GM19324 (cell line): ENCODE data around the gene GPR3.
"Not testable (repeated sequence)": the region's sequence is repeated elsewhere in the genome, so short reads cannot be mapped to it uniquely, and the experiment has no call there.

Experiments used
- ATAC-seq: cut with Tn5 transposase; IDR thresholded peaks from one replicate; pipeline ENCODE4 v1.9.1; 2021; ENCODE audit warnings: mild to moderate bottlenecking, moderate library complexity; ENCODE audit not compliant: unreplicated experiment, low FRiP score

The GPR3 gene

DNA sequence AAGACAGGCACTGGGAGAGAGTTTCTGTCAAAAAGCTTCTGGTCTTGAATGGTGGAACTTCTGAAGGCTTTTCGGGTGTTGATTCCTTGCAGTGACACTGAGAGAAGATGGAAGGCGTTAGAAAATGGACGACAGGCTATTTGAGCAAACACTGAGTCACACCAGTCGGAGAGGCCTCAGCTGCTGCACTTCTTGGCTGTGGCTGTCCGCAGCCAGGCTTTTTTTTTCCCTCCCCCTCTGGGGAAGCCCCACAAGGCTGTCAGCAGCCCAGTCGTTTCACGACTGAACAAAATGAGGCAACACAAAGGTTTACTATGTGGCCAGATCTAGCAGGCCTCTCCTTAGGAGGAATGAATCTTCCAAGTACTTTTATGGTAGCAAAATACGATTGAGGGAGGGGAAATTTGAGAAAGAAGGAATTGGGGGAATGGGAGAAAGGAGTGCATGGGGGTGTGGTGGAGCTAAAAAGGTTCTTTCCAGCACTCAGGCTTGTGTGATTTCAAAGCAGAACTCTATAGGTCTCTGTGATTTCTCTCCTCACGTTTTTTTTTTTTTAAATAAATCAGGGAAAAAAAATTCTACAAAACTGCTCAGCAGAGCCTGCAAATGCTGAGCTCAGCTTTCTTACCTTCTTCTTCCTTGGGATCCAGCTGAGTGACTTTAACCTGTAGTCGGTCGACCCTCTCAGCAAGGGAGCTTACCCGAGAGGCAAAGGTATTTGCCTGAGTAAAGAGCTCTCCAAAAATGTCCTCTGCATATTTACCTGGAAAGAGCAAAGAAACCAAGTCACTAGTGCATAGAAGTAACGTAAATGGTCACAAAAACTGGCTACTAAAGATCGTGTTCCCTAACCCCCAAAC, 26.1 kb downstream of the GPR3 start:
- no peak for ATAC-seq

DNA sequence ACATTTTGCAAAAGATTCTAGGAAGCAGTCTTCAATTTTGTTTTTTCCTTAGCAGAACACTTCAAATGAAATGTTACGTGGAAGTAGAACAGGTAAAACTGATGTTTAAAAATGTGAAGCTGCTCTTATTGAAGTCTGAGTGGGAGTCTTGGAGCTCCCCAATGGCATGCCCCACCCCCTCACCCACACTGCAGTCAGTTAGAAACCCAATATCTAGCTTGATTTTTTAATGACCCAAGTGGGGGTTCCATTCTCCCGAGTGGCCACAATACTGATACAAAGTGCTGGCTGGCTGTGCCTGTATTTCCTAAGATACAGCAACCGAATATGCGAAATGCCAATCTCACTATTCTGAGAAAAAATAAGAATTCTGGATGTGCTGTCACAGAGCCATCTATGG, 31.3 kb downstream of the GPR3 start:
- no peak for ATAC-seq

DNA sequence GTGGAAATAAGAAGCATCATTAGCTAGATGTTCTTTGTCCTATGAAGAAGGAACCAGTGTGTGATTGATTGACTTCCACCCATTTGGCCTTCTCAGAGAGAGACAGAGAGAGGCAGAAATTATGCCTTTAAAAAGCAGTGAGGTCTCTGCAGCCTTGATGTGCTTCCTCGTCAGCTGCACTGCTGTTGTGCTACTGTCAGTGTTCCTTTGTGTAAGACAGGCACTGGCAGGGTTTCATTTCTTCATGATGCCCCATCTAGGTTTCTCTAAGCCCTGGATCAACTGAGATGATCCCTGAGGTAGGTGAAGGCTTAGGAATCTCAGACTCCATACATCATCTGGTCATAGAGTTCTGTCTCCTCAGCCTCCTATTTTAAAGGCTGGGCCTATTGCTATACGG, 34.9 kb downstream of the GPR3 start:
- no peak for ATAC-seq

DNA sequence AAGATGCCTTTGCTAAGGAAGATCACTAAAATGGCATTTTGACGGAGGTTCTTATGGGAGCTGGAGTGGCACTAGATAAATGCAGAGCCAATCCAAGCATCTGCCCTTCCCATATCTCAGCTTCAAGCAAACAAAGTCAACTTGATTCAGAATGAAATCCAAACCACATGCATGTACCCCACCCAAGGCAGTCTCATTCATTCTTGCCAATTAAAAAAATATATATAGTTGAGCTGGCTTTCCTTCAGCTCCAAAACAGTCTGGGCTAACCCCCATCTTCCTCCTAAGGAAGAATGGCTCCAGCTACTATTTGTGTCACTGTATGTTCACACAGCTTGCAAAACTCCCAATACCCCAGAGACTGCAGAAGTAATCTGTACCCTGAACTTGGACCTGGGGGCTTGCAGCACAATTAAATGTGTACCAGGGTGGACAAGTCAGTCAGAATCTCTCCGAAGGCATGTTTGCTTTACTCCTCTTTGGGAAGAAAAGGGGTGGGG, 35.4 kb downstream of the GPR3 start:
- ATAC-seq: no peak

DNA sequence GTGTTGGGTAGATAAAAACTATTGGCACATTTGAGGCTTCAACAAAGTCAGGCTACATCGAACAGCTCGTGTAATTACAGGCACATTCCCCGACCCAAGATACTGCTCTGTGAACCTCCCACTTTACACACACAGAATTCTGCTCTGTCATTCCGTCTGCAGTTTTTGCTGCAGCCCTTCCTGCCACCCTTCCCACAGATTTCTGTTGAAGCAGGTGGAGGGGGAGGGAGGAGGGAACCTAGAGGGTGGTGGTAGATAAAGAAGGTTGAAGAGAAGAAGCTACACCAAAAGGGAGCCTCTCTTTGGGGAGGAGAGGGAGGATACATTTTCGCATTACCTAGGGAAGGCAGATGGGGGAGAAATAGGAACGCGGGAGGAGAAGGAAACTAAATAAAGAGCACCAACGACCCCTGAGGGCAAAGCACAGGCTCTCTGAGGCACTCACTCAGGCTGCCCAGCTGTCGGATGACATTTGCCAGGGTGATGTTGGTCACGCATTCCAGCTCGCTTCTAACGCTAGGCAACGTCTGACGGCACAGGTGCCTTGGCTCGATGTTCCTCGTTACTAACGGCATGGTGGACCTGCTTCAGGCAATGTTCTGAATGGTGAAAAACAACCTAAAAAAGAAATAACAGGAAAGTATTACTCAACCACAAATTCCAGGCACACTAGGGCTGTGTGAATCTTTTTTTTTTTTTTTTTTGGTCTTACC, 36.0 kb downstream of the GPR3 start:
- no peak for ATAC-seq

DNA sequence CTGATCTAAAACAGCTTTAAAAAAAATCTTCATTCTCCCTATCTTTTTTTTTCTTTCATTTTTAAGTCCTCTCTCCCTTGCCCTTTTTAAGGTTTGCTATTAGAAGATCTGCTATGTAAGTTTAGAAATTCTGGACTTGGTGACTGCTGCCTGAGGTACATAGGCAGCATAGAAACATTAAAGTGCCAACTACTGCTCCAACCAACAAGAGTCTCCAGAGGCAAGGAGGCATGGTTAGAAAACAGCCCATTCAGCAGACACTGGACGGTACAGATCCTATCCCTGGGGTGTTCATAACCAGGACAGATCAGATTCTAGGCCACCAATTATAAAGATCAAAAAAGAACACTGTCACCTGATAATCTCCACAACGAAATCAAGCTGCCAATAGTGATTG, 36.6 kb downstream of the GPR3 start:
- ATAC-seq: no peak

DNA sequence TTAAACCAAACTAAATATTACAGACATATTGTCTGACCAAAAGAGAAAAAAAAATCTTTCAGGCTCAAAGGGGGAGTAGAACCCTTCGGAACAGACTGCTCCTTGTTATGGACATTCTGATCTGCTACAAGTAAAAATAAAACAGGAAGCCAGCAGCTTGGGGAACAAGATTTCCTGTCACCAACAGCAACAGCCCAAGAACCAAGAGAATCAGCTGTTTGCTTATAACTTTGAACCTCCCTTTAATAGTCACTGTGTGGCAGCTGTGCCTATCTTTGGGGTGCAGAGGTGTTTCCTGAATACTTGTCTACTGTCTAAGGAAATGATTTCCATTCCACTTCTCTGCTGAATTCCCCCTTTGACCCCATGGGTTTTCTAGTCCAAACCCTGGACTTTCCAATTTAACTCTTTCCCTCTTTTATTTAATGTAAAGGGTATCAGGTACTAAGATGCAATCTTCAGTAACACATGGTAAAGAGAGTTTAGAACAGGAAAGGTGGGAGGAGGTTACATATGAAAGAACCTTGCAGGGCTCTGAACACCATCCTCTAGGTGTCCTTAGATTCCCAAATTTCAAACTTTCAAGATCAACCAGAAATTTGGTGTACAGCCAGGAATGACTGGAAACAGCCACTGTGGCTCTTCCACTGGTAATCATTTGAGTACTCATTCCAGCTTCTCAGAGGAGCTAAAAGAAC, 38.6 kb downstream of the GPR3 start:
- no peak for ATAC-seq

DNA sequence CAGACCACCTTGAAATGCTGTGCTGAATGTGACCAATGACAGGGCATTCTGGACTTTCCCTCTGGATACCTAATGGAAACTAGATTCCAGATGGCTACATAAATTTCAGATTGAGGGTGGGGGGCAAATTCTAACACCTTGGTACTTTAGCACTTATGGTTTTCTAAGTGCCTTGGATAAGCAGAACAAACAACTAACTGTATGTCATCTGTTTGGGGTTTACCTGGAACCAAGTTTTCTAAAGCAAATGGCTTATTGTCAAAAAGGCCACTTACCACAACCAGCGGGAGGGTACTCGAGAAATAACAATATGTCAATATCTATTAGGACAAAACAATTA, 39.1 kb downstream of the GPR3 start:
- no peak for ATAC-seq

DNA sequence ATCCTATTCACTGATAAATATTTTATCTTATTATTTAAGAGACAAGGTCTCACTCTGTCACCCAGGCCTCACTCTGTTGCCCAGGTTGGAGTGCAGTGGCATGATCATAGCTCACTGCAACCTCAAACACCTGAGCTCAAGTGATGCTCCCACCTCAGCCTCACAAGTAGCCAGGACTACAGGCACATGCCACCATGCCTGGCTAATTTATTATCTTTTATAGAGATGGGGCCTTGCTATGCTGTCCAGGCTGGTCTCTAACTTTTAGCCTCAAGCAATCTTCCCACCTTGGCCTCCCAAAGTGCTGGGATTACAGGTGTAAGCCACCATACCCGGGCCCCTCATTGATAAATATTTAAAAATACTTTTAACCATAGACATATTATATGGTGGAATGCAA, 40.3 kb downstream of the GPR3 start:
- not testable (repeated sequence) for ATAC-seq

DNA sequence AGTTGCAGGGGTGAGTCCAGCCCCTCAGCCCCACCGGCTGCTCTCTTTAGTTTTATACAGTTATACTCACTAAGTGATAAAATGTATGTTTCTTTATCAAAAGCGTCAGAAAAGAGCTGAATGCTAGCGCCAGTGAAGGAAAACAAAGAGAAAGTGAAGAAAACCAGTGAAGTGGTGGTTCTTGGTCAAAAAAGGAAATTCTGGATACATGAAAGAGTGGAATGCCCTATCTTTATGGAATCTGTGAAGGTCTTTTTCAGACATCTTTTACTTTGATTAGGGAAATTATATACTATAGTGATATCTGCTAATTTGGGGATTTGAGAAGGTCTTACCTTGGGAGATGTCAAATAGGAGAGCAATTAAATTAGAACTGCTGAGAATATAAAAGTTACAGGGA, 41.3 kb downstream of the GPR3 start:
- no peak for ATAC-seq

DNA sequence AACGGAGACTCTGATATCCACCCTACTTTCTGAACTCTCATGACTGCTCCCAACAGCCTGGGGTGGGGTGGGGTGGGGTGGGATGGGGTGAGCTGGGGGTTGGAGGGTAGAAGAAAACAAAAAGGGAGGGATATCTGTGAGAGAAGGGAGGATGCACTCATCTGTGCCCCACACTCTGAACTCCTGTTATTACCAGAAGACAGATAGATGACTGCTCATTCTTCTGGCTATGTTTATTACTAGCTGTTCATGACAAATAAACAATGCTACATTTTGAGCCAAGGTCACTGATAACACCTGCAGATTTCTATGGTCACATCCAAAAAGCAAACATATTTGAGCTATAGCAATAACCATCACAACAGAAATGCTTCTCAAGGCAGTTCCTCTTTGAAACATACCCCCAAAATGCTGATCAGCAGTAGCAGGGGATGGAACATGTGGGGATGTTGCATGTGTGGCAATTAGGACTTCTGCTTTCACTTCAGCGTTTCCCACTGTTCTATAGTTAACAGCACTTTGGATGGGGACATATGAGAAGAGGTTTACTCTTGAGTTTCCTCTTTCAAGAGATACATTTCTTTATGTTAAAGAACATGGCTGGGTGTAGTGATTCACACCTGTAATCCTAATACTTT, 43.3 kb downstream of the GPR3 start:
- no peak for ATAC-seq

DNA sequence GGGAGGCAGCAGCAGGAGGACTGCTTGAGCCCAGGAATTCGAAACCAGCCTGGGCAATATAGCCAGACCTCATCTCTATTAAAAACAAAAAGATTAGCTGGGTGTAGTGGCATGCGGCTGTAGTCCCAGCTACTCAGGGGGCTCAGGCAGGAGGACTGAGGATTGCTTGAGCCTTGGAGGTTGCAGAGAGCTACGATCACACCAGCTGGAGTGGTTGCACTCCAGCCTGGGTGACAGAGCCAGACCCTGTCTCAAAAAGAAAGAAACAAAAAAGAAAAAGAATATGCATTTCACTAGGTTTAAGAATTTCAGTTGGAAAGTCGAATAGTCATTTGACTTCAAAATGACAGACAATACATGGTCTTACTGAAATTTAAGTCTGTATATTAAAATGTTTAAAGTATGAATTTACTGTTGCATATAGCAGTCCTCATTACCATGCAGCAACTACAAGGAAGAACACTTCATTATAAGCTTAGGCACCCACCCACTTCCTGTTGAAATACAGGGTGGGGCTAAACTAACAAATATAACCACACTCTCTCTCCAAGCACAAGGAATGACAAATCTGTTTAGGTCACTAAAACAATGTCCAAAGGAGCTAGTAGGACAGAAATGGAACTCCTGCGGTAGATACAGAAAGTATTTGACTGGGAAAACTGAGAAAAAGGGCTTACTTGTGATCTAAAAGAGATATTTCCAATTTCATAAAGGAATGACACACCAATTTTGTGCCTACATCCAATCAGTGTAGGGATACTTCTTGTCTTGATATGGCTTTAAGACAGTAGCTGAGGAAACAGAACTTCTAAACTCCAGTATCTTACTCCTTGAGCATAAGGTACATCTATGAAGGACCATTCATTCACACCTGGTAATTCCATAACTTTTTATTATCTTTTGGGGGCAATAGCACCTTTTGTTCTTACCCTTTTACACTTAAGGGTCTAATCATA, 44.1 kb downstream of the GPR3 start:
- no peak for ATAC-seq

DNA sequence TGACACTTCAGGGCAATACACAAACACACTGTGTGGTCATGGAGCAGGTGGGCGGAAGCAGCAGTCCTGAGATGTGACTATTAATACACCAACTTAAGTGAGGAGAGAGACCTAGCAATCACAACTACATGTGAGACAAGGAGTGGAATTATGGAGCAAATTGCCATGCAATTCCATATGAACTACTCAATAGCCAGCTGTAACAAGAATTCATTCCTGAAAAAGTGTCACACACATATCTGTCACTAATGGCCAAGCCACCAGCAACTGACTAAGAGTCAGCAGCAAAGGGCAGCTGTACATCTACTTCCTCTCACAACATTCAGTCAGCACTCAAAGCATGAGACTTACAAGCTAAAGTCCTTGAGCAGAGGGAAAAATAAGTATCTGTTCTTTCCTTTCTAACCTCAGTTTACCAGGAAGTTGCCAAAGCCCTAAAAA, 46.2 kb downstream of the GPR3 start:
- ATAC-seq: no peak

DNA sequence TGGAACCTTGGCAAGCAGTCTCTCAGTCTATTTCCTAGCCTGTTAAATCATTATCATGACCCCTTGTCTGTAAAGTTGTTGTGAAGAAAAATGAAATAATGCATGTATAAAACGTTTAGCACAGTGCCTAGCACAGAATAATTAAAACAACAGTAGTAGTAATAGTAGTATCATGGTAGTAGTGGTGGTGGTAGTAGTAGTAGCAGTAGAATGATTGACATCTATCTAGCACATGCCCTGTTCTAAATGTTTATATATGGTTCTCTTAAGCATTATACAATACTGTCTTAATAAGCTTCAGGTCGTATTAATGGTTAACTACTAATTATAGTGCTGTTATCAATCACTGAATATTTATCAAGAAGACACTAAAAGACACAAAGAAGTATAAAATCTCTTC, 46.7 kb downstream of the GPR3 start:
- ATAC-seq: no peak

DNA sequence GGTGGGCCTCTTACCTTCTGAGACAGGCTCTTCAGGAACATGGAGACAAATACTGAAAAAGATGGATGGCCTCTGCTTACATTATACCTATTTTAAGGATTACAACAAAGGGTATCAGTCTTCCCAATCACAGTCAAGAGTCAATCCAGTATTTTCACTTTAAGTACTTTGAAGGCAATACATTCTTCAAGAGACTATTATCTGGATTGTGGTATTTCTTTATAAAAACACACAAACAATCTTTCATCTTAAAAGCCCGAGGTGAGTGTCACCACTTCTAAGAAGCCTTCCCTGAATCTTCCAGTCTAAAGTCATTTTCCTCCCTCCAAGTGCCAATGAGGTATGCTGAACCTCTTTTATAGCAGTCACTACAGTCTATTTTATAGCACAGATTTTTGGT, 52.2 kb downstream of the GPR3 start:
- no peak for ATAC-seq
